ENCODE results near the gene CHPF.

CHPF gene

GRCh38 chr2:219543596-219544358 is at the start of gene CHPF, which contains the start of gene TMEM198:
CHPF (minus strand) TSS chr2:219543809; CDS start chr2:219543538, 271 bp downstream.
TMEM198 (plus strand) TSS chr2:219544028; CDS start chr2:219544728, 700 bp downstream.
- peaks cover 11% of the 10 kb centered on the region for H3K4me1 ChIP-seq (ENCODE audit: control insufficient read depth, low read depth, low read length)
- no peaks in the 10 kb centered on the region for H3K9me3 ChIP-seq (ENCODE audit: control insufficient read depth, low read depth, low read length)
- no peak within 1 kb of the TSS for H3K27ac ChIP-seq (ENCODE audit: low read length)
- H3K27me3 ChIP-seq (ENCODE audit: control insufficient read depth, insufficient read depth, low read length) = peaks cover 31% of the 10 kb centered on the region
- H3K9ac ChIP-seq (ENCODE audit: low read length) = peak within 1 kb of the TSS; percentile 59
- H3K36me3 ChIP-seq (ENCODE audit: control insufficient read depth, low read depth, low read length) = peaks cover 11% of the 10 kb centered on the region
- peak within 1 kb of the TSS; percentile 64 for H3K4me3 ChIP-seq (ENCODE audit: low read length)

DNA sequence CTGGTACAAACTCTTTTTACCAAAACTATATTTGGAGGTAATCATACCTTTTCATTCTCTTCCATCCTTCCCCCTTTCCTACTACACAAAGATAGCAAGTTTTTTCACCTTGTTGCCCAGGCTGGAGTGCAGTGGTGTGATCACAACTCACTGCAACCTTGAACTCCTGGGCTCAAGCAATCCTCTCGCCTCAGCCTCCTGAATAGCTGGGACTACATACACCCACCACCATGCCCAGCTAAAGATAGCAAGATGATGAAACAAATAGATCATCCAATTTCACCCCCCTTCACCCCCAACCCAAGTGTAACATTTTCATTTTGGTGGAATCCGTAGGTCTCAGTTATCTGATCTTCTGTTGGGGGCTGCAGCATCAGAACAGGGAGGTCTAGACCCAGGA is 49.5 kb upstream of the CHPF start:
- Histone ChIP-seq H3K4me3 (ENCODE audit: low read length) (no peak overlapping the region), H3K4me1 (ENCODE audit: control insufficient read depth, low read depth, low read length) (peaks cover 8% of the 10 kb centered on the region), H3K9me3 (ENCODE audit: control insufficient read depth, low read depth, low read length) (no peaks in the 10 kb centered on the region), H3K27me3 (ENCODE audit: control insufficient read depth, insufficient read depth, low read length) (no peaks in the 10 kb centered on the region), H3K27ac (ENCODE audit: low read length) (no peak overlapping the region), H3K9ac (ENCODE audit: low read length) (no peak overlapping the region), H3K36me3 (ENCODE audit: control insufficient read depth, low read depth, low read length) (no peaks in the 10 kb centered on the region)

DNA sequence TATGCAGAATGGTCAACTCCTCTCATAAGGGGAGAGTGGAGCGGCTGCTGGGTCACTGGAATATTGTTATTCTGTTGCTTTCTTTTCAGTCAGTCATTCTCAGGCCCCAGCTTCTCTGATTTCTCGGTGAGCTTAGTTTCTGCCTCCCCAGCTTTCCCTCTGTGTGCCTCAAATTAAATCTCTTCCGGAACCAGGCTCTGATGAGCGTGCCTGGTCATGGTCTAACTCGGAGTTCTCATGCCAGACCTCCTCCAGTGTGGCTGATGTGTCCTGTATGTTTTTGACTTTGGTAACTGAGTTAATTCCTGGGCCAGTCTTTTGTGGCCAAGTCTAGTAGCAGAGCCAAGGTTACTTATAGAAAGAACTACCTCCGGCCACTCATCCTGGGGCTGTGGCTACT is 49.1 kb upstream of the CHPF start:
- no peak overlapping the region for H3K9ac ChIP-seq (ENCODE audit: low read length)
- H3K36me3 ChIP-seq (ENCODE audit: control insufficient read depth, low read depth, low read length) = no peaks in the 10 kb centered on the region
- no peak overlapping the region for H3K4me3 ChIP-seq (ENCODE audit: low read length)
- peaks cover 8% of the 10 kb centered on the region for H3K4me1 ChIP-seq (ENCODE audit: control insufficient read depth, low read depth, low read length)
- no peaks in the 10 kb centered on the region for H3K27me3 ChIP-seq (ENCODE audit: control insufficient read depth, insufficient read depth, low read length)
- H3K27ac ChIP-seq (ENCODE audit: low read length) = no peak overlapping the region
- H3K9me3 ChIP-seq (ENCODE audit: control insufficient read depth, low read depth, low read length) = no peaks in the 10 kb centered on the region

DNA sequence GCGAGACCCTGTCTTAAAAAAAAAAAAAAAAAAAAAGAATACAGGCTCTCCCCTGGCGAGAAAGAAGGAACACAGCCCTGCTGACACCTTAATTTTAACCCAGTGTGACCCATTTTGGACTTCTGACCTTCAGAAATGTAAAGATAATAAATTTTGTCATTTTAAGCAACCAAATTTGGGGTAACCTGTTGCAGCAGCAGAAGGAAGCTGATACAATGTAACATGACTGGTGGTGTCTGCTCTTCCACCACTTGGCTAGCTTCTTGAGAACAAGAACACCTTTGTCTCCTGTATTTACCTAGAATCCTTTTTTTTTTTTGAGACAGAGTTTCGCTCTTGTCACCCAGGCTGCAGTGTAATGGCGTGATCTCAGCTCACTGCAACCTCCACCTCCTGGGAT is 47.5 kb upstream of the CHPF start:
- H3K27me3 ChIP-seq (ENCODE audit: control insufficient read depth, insufficient read depth, low read length) = no peaks in the 10 kb centered on the region
- H3K9ac ChIP-seq (ENCODE audit: low read length) = no peak overlapping the region
- H3K9me3 ChIP-seq (ENCODE audit: control insufficient read depth, low read depth, low read length) = no peaks in the 10 kb centered on the region
- H3K4me1 ChIP-seq (ENCODE audit: control insufficient read depth, low read depth, low read length) = peaks cover 4% of the 10 kb centered on the region
- H3K4me3 ChIP-seq (ENCODE audit: low read length) = no peak overlapping the region
- H3K36me3 ChIP-seq (ENCODE audit: control insufficient read depth, low read depth, low read length) = no peaks in the 10 kb centered on the region
- no peak overlapping the region for H3K27ac ChIP-seq (ENCODE audit: low read length)

- Histone ChIP-seq H3K9me3 (ENCODE audit: control insufficient read depth, low read depth, low read length) (no peaks in the 10 kb centered on the region), H3K4me1 (ENCODE audit: control insufficient read depth, low read depth, low read length) (peaks cover 23% of the 10 kb centered on the region), H3K36me3 (ENCODE audit: control insufficient read depth, low read depth, low read length) (no peaks in the 10 kb centered on the region), H3K27me3 (ENCODE audit: control insufficient read depth, insufficient read depth, low read length) (peaks cover 11% of the 10 kb centered on the region), H3K9ac (ENCODE audit: low read length) (no peak overlapping the region), H3K4me3 (ENCODE audit: low read length) (no peak overlapping the region), H3K27ac (ENCODE audit: low read length) (no peak overlapping the region)
Observed at GRCh38 chr2:219581346-219581745, 37.7 kb upstream of the CHPF start.

DNA sequence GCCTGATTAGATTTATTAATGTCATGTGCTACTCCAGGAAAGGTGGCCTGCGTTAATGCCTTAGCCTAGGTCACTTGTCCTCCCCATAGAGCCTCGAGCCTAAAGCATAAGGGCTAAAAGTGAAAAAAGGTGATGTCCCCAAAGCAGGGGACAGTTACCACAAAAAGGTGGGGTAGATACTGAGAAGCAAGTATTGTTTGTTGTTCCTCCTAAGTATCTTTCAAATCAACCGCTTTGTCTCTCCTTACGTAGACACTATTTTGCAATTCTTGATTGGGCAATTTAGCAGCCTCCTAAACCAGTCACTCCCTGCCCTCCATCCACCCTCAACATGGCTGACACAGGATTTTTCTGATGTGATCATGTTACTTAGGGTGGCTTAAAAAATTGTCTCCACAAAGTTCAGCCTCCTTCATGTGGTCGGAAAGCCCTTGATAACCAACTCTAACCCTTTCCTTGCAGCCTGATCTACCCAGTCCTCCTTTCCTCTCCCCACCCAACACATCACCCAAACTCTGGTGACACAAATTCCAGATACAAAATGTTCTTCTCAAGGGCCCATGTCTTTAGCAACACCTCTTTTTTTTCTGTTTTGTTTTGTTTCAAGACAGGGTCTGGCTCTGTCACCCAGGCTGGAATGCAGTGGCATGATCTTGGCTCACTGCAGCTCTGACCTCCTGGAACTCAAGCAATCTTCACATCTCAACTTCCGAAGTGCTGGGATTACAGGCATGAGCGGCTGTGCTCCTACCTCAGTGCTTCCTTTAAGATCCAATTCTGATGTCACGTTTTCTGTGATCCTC is 35.4 kb upstream of the CHPF start:
- H3K9me3 ChIP-seq (ENCODE audit: control insufficient read depth, low read depth, low read length) = no peaks in the 10 kb centered on the region

GRCh38 chr2:219576505-219577388 is 33.1 kb upstream of the CHPF start:
- Histone ChIP-seq H3K27ac (ENCODE audit: low read length) (no peak overlapping the region), H3K27me3 (ENCODE audit: control insufficient read depth, insufficient read depth, low read length) (peaks cover 7% of the 10 kb centered on the region), H3K4me1 (ENCODE audit: control insufficient read depth, low read depth, low read length) (peaks cover 29% of the 10 kb centered on the region), H3K9me3 (ENCODE audit: control insufficient read depth, low read depth, low read length) (no peaks in the 10 kb centered on the region), H3K4me3 (ENCODE audit: low read length) (peak overlapping the region; percentile 35), H3K36me3 (ENCODE audit: control insufficient read depth, low read depth, low read length) (no peaks in the 10 kb centered on the region), H3K9ac (ENCODE audit: low read length) (no peak overlapping the region)

More for the DNA sequence above, 35.4 kb upstream of the CHPF start:
- no peak overlapping the region for H3K27ac ChIP-seq (ENCODE audit: low read length)
- peaks cover 7% of the 10 kb centered on the region for H3K27me3 ChIP-seq (ENCODE audit: control insufficient read depth, insufficient read depth, low read length)
- H3K4me3 ChIP-seq (ENCODE audit: low read length) = no peak overlapping the region
- peaks cover 23% of the 10 kb centered on the region for H3K4me1 ChIP-seq (ENCODE audit: control insufficient read depth, low read depth, low read length)
- no peak overlapping the region for H3K9ac ChIP-seq (ENCODE audit: low read length)
- no peaks in the 10 kb centered on the region for H3K36me3 ChIP-seq (ENCODE audit: control insufficient read depth, low read depth, low read length)

GRCh38 chr2:219575566-219576504 is 32.2 kb upstream of the CHPF start:
- Histone ChIP-seq H3K4me3 (ENCODE audit: low read length) (peak overlapping the region; percentile 35), H3K9me3 (ENCODE audit: control insufficient read depth, low read depth, low read length) (no peaks in the 10 kb centered on the region), H3K4me1 (ENCODE audit: control insufficient read depth, low read depth, low read length) (peaks cover 32% of the 10 kb centered on the region), H3K27me3 (ENCODE audit: control insufficient read depth, insufficient read depth, low read length) (peaks cover 7% of the 10 kb centered on the region), H3K36me3 (ENCODE audit: control insufficient read depth, low read depth, low read length) (no peaks in the 10 kb centered on the region), H3K27ac (ENCODE audit: low read length) (no peak overlapping the region), H3K9ac (ENCODE audit: low read length) (no peak overlapping the region)

GRCh38 chr2:219574484-219575311 is 31.1 kb upstream of the CHPF start:
- H3K9me3 ChIP-seq (ENCODE audit: control insufficient read depth, low read depth, low read length) = no peaks in the 10 kb centered on the region
- no peak overlapping the region for H3K9ac ChIP-seq (ENCODE audit: low read length)
- peaks cover 14% of the 10 kb centered on the region for H3K27me3 ChIP-seq (ENCODE audit: control insufficient read depth, insufficient read depth, low read length)
- H3K4me3 ChIP-seq (ENCODE audit: low read length) = no peak overlapping the region
- peaks cover 1% of the 10 kb centered on the region for H3K36me3 ChIP-seq (ENCODE audit: control insufficient read depth, low read depth, low read length)
- peaks cover 36% of the 10 kb centered on the region for H3K4me1 ChIP-seq (ENCODE audit: control insufficient read depth, low read depth, low read length)
- H3K27ac ChIP-seq (ENCODE audit: low read length) = no peak overlapping the region

DNA sequence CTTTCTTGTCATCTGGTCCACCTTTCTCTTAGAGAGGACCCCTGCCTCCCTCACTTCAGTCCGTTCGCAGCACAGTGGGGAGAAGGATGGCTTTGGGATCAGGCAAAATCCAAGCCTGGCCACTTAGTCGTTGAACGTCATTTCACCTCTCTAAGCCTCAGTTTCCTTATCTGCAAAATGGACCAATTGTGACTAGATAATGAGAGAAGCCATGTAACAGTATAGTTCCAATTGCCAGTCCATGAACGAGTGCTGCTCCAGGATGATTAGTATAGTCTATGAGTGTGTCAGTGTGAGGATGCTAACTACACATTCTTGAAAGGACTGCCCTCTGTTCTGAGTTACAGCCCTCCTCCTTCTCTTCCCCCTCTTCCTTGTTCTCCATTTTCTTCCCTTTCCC is 29.6 kb upstream of the CHPF start:
- Histone ChIP-seq H3K27ac (ENCODE audit: low read length) (no peak overlapping the region), H3K36me3 (ENCODE audit: control insufficient read depth, low read depth, low read length) (peaks cover 6% of the 10 kb centered on the region), H3K9ac (ENCODE audit: low read length) (no peak overlapping the region), H3K9me3 (ENCODE audit: control insufficient read depth, low read depth, low read length) (no peaks in the 10 kb centered on the region), H3K4me3 (ENCODE audit: low read length) (no peak overlapping the region), H3K4me1 (ENCODE audit: control insufficient read depth, low read depth, low read length) (peaks cover 34% of the 10 kb centered on the region), H3K27me3 (ENCODE audit: control insufficient read depth, insufficient read depth, low read length) (peaks cover 21% of the 10 kb centered on the region)
